Psoas muscle (tissue), 8 donors: ENCODE results near the gene CLSTN2. TPM values are rescaled to one million over a fixed set of nuclear protein-coding genes. Genes with fewer than 3 reads are reported as not detected.
A peak's percentile ranks its signal among the peaks of the same experiment; 100 is the strongest.

Experiments used
- ATAC-seq, 4 donors: fragments of 200-7000 bp; cut with Tn5 transposase; one replicate each; pipeline ENCODE4 v1.9.1; 2020; ENCODE audit warnings: moderate library complexity in 3 of 4, mild to moderate bottlenecking in 2 of 4
- DNase-seq, 2 donors: peaks; one replicate each; pipeline ENCODE4 v3.0.0-alpha.2; 2020
- H3K27ac ChIP-seq: fragments of 200-600 bp; one replicate; pipeline ENCODE4 v1.8.0; 2022
- H3K27me3 ChIP-seq, 3 donors: fragments of 200-600 bp in 1 of 3; one replicate each; pipeline versions ENCODE4 v1.6.1 to v1.8.0; 2013 to 2022; ENCODE audit warnings: low read length in 2 of 3, mild to moderate bottlenecking in 2 of 3, moderate library complexity in 1 of 3; ENCODE audit not compliant: insufficient read depth in 3 of 3
- H3K36me3 ChIP-seq, 2 donors: fragments of 200-600 bp in 1 of 2; one replicate each; pipeline versions ENCODE4 v1.6.1 to v1.8.0; 2013 to 2022; ENCODE audit warnings: low read depth in 1 of 2, mild to moderate bottlenecking in 1 of 2, moderate library complexity in 1 of 2; ENCODE audit not compliant: insufficient read depth in 1 of 2
- H3K4me1 ChIP-seq: fragments of 200-600 bp; one replicate; pipeline ENCODE4 v1.8.0; 2022
- H3K4me3 ChIP-seq: fragments of 200-600 bp; one replicate; pipeline ENCODE4 v1.8.0; 2022; ENCODE audit warnings: mild to moderate bottlenecking
- H3K9me3 ChIP-seq: fragments of 200-600 bp; one replicate; pipeline ENCODE4 v1.8.0; 2022
- CTCF ChIP-seq: fragments of 200-600 bp; IDR thresholded peaks from one replicate; pipeline ENCODE4 v1.8.0; 2022; ENCODE audit warnings: antibody characterized with exemption
- WGBS, 3 donors: extraction: QIAGEN DNeasy Blood & Tissue Kit; methylation state at CpG; one replicate each; pipeline versions ENCODE4 v1.1.6 to v1.1.7; 2013; 5-methylcytosine and 5-hydroxymethylcytosine counted together
- intact Hi-C, 2 donors: fragments of 100-400 bp; cut with DNase I; formaldehyde crosslinking; loops; one replicate each; pipeline versions ENCODE4 v1.11.0 to v1.14.2; 2022
- polyA plus RNA-seq, 3 donors: library from polyadenylated mRNA; stranded (reverse); fragments of 200-250 nt; gene quantifications; one replicate each; pipeline ENCODE4 v1.2.3, GENCODE V29; 2013
- total RNA-seq, 4 donors: library from RNA; stranded (reverse); fragmentation: NEBNext Ultra II Directional in 2 of 4; extraction: Animal tissue kit (Norgen Biotek cat#: 25700) in 2 of 4; gene quantifications; one replicate each; pipeline versions ENCODE4 v1.2.1 to v1.2.4, GENCODE V29; 2021 to 2023
- donor health status: healthy with polysubstance abuse.
- donor health status: DM: no; HTN: no; CAD: no; lungs with moderate emphysema.
- donor health status: Bipolar disorder and iron deficiency.
- donor health status: healthy.
- donor health status: DM: yes; HTN: yes; CAD: no.
- donor health status: DM: no; HTN: no; CAD: no.
- donor health status: DM: no; HTN: no; CAD: no.
- donor health status: DM: yes; HTN: yes; CAD: no.

The CLSTN2 gene
- total and polyA plus RNA-seq, 7 donors, result 0.24 to 5.0 (median 1.5) TPM

GRCh38 chr3:140258222-140258724 lies 323.3 kb downstream of the CLSTN2 start:
- H3K27ac ChIP-seq, result no peak overlapping the region
- H3K27me3 ChIP-seq, result no peaks in the 10 kb centered on the region
- WGBS, 3 donors, result 71 to 74% (median 71%) methylated on average over 4 of the region's 4 CpGs
- ATAC-seq (no peak), DNase-seq (no peak)
- H3K4me1 ChIP-seq, result no peaks in the 10 kb centered on the region
- intact Hi-C loops, result no loop called here
- no peaks in the 10 kb centered on the region for H3K36me3 ChIP-seq
- H3K4me3 ChIP-seq, result no peak overlapping the region
- no peak for TF ChIP-seq CTCF
- H3K9me3 ChIP-seq, result no peaks in the 10 kb centered on the region

- no peaks in the 10 kb centered on the region for H3K36me3 ChIP-seq
- no peaks in the 10 kb centered on the region for H3K27me3 ChIP-seq
- no peak overlapping the region for H3K4me3 ChIP-seq
- ATAC-seq, result no peak
- intact Hi-C loops, result no loop called here
- TF ChIP-seq CTCF, result no peak
- no peaks in the 10 kb centered on the region for H3K9me3 ChIP-seq
- 72 to 81% (median 75%) methylated on average over 5 of the region's 5 CpGs for WGBS, 3 donors
- peaks cover 19% of the 10 kb centered on the region for H3K4me1 ChIP-seq
- DNase-seq, result no peak
- H3K27ac ChIP-seq, result no peak overlapping the region
Measured at GRCh38 chr3:140265302-140265701, 330.3 kb downstream of the CLSTN2 start.

GRCh38 chr3:140268103-140268502 lies 333.1 kb downstream of the CLSTN2 start:
- DNase-seq (no peak), ATAC-seq (peak in 1 of 4 donors; percentile 21)
- Histone ChIP-seq H3K27me3 (no peaks in the 10 kb centered on the region), H3K4me1 (peaks cover 19% of the 10 kb centered on the region), H3K36me3 (no peaks in the 10 kb centered on the region), H3K27ac (no peak overlapping the region), H3K4me3 (no peak overlapping the region), H3K9me3 (no peaks in the 10 kb centered on the region)
- intact Hi-C loops, result no loop called here
- 44 to 70% (median 56%) methylated on average over 3 of the region's 3 CpGs for WGBS, 3 donors
- no peak for TF ChIP-seq CTCF

GRCh38 chr3:140268610-140269009 lies 333.6 kb downstream of the CLSTN2 start:
- WGBS, 3 donors, result 95 to 98% (median 96%) methylated on average over 2 of the region's 2 CpGs
- Histone ChIP-seq H3K36me3 (no peaks in the 10 kb centered on the region), H3K9me3 (no peaks in the 10 kb centered on the region), H3K4me1 (peaks cover 19% of the 10 kb centered on the region), H3K27ac (no peak overlapping the region), H3K4me3 (no peak overlapping the region), H3K27me3 (no peaks in the 10 kb centered on the region)
- intact Hi-C loops, result no loop called here
- TF ChIP-seq CTCF, result no peak
- no peak for ATAC-seq
- no peak for DNase-seq

- H3K9me3 ChIP-seq, result no peaks in the 10 kb centered on the region
- 88 to 95% (median 93%) methylated on average over 3 of the region's 3 CpGs for WGBS, 3 donors
- H3K27me3 ChIP-seq, result no peaks in the 10 kb centered on the region
- TF ChIP-seq CTCF, result no peak
- H3K27ac ChIP-seq, result no peak overlapping the region
- no peak for DNase-seq
- ATAC-seq, result no peak
- H3K36me3 ChIP-seq, result no peaks in the 10 kb centered on the region
- H3K4me1 ChIP-seq, result peaks cover 19% of the 10 kb centered on the region
- no peak overlapping the region for H3K4me3 ChIP-seq
- intact Hi-C loops, result no loop called here
Measured at GRCh38 chr3:140270329-140270728, 335.3 kb downstream of the CLSTN2 start.
